ENCODE results near the gene ARHGAP19.
A peak's percentile ranks its signal among the peaks of the same experiment; 100 is the strongest.

ARHGAP19 gene

GRCh38 chr10:97228130-97228774, 64.2 kb downstream of the ARHGAP19 start:
- no peak for DNase-seq (ENCODE audit: low read depth)

- no peak for DNase-seq (ENCODE audit: low read depth)
These were observed 66.0 kb downstream of the ARHGAP19 start for GRCh38 chr10:97226398-97226797.

- DNase-seq (ENCODE audit: low read depth) = no peak
These were observed 67.7 kb downstream of the ARHGAP19 start for GRCh38 chr10:97224483-97225435.

GRCh38 chr10:97222326-97222961, 70.0 kb downstream of the ARHGAP19 start:
- no peak for DNase-seq (ENCODE audit: low read depth)

- DNase-seq (ENCODE audit: low read depth) = no peak
These were observed 72.1 kb downstream of the ARHGAP19 start for GRCh38 chr10:97220355-97220754.

GRCh38 chr10:97217299-97217698, 75.1 kb downstream of the ARHGAP19 start:
- DNase-seq (ENCODE audit: low read depth) = no peak

GRCh38 chr10:97215619-97216260, 76.7 kb downstream of the ARHGAP19 start:
- DNase-seq (ENCODE audit: low read depth) = no peak

GRCh38 chr10:97213431-97213830, 79.0 kb downstream of the ARHGAP19 start:
- no peak for DNase-seq (ENCODE audit: low read depth)

- DNase-seq (ENCODE audit: low read depth) = no peak
These were observed 81.2 kb downstream of the ARHGAP19 start for GRCh38 chr10:97211229-97211628.

GRCh38 chr10:97210543-97210960, 81.9 kb downstream of the ARHGAP19 start:
- DNase-seq (ENCODE audit: low read depth) = peak; percentile 59

- no peak for DNase-seq (ENCODE audit: low read depth)
These were observed 84.6 kb downstream of the ARHGAP19 start for GRCh38 chr10:97207756-97208346.

GRCh38 chr10:97207131-97207530, 85.3 kb downstream of the ARHGAP19 start:
- DNase-seq (ENCODE audit: low read depth) = no peak

- no peak for DNase-seq (ENCODE audit: low read depth)
These were observed 87.4 kb downstream of the ARHGAP19 start for GRCh38 chr10:97204826-97205679.

- DNase-seq (ENCODE audit: low read depth) = no peak
These were observed 89.2 kb downstream of the ARHGAP19 start for GRCh38 chr10:97203220-97203619.

GRCh38 chr10:97200616-97201015, 91.8 kb downstream of the ARHGAP19 start:
- DNase-seq (ENCODE audit: low read depth) = no peak

- DNase-seq (ENCODE audit: low read depth) = no peak
These were observed 93.3 kb downstream of the ARHGAP19 start for GRCh38 chr10:97199152-97199551.

GRCh38 chr10:97197030-97197500, 95.4 kb downstream of the ARHGAP19 start:
- no peak for DNase-seq (ENCODE audit: low read depth)

- peak; percentile 32 for DNase-seq (ENCODE audit: low read depth)
These were observed 96.0 kb downstream of the ARHGAP19 start for GRCh38 chr10:97196223-97197029.

GRCh38 chr10:97195706-97196222, 96.7 kb downstream of the ARHGAP19 start:
- DNase-seq (ENCODE audit: low read depth) = no peak
